A549 (cell line): ENCODE measurements around the gene BMX. TPM values are rescaled to one million over a fixed set of nuclear protein-coding genes. Genes with fewer than 3 reads are reported as not detected.

Source experiments
- polyA plus RNA-seq, 4 experiments: library from polyadenylated mRNA; depleted of rRNA in 3 of 4; stranded (reverse); fragments of >200 nt; fragmentation: RNase III in 1 of 4; extraction: RNeasy Plus Mini Kit Qiagen cat#74134 plus additional on column Dnase treatment in 1 of 4; gene quantifications; 2 replicates in 3 of 4; 3 replicates in 1 of 4; pipeline ENCODE4 v1.2.3, GENCODE V29; 2011 to 2017

BMX gene
- polyA plus RNA-seq, 2 of the 4 experiments (the other 2 are of a cell fraction) = not detected

Other genes with a start within 250 kb of the BMX start
- gene ASB9, start 230.7 kb upstream of the BMX start, polyA plus RNA-seq (2011; rRNA removed) = 24.0 and 24.7 TPM in 2 replicates
- 40.8 to 44.8 TPM (median 41.1 TPM) in 3 replicates for gene ASB9, start 230.7 kb upstream of the BMX start, polyA plus RNA-seq (2017; fragmentation: RNase III; extraction: RNeasy Plus Mini Kit Qiagen cat#74134 plus additional on column Dnase treatment)
- not detected in 2 replicates for gene ASB11, start 185.2 kb upstream of the BMX start, polyA plus RNA-seq (2011; rRNA removed)
- not detected in 3 replicates for gene ASB11, start 185.2 kb upstream of the BMX start, polyA plus RNA-seq (2017; fragmentation: RNase III; extraction: RNeasy Plus Mini Kit Qiagen cat#74134 plus additional on column Dnase treatment)
- gene PIGA, start 165.3 kb upstream of the BMX start, polyA plus RNA-seq (2011; rRNA removed) = 19.7 and 21.2 TPM in 2 replicates
- 9.5 to 10.8 TPM (median 9.8 TPM) in 3 replicates for gene PIGA, start 165.3 kb upstream of the BMX start, polyA plus RNA-seq (2017; fragmentation: RNase III; extraction: RNeasy Plus Mini Kit Qiagen cat#74134 plus additional on column Dnase treatment)
- gene VEGFD, start 116.4 kb upstream of the BMX start, polyA plus RNA-seq (2011; rRNA removed) = 1.8 and 2.0 TPM in 2 replicates
- gene VEGFD, start 116.4 kb upstream of the BMX start, polyA plus RNA-seq (2017; fragmentation: RNase III; extraction: RNeasy Plus Mini Kit Qiagen cat#74134 plus additional on column Dnase treatment) = 0.57 to 0.66 TPM (median 0.62 TPM) in 3 replicates
- 99.8 and 120 TPM in 2 replicates for gene PIR, start 7.5 kb upstream of the BMX start, polyA plus RNA-seq (2011; rRNA removed)
- gene PIR, start 7.5 kb upstream of the BMX start, polyA plus RNA-seq (2017; fragmentation: RNase III; extraction: RNeasy Plus Mini Kit Qiagen cat#74134 plus additional on column Dnase treatment) = 62.7 to 66.0 TPM (median 63.3 TPM) in 3 replicates
- gene ACE2, start 100.2 kb downstream of the BMX start, polyA plus RNA-seq (2011; rRNA removed) = 0.06 TPM in 1 of 2 replicates, not detected in the other
- gene ACE2, start 100.2 kb downstream of the BMX start, polyA plus RNA-seq (2017; fragmentation: RNase III; extraction: RNeasy Plus Mini Kit Qiagen cat#74134 plus additional on column Dnase treatment) = not detected in 3 replicates
- 2.5 and 2.6 TPM in 2 replicates for gene CLTRN, start 164.0 kb downstream of the BMX start, polyA plus RNA-seq (2011; rRNA removed)
- gene CLTRN, start 164.0 kb downstream of the BMX start, polyA plus RNA-seq (2017; fragmentation: RNase III; extraction: RNeasy Plus Mini Kit Qiagen cat#74134 plus additional on column Dnase treatment) = 0.46 to 0.84 TPM (median 0.76 TPM) in 3 replicates
- 11.3 and 12.5 TPM in 2 replicates for gene CA5B, start 237.5 kb downstream of the BMX start, polyA plus RNA-seq (2011; rRNA removed)
- 2.7 to 5.8 TPM (median 5.2 TPM) in 3 replicates for gene CA5B, start 237.5 kb downstream of the BMX start, polyA plus RNA-seq (2017; fragmentation: RNase III; extraction: RNeasy Plus Mini Kit Qiagen cat#74134 plus additional on column Dnase treatment)